Endothelial cell of umbilical vein (primary cell): ENCODE measurements around the gene LRRTM4. TPM values are rescaled to one million over a fixed set of nuclear protein-coding genes. Genes with fewer than 3 reads are reported as not detected.

Experiments
- BruUV-seq: library from RNA; stranded (reverse); fragments of 400-500 nt; replicated peaks from 2 replicates; lab custom pipeline; 2021; lab: Mats Ljungman, UMichigan
- CTCF ChIA-PET: fragments of 300-600, 350-600 bp; sonication (Branson Sonifier 250); formaldehyde crosslinking; loops from one replicate; lab custom pipeline; 2021; ENCODE audit warnings: antibody characterized with exemption, inconsistent platforms; lab: Charles Lee
- POLR2A ChIA-PET: fragments of 300-600, 350-600 bp; sonication (Branson Sonifier 250); formaldehyde crosslinking; loops from one replicate; lab custom pipeline; 2021; ENCODE audit warnings: antibody characterized with exemption, inconsistent platforms; lab: Charles Lee
- DNase-seq: peaks from one replicate; pipeline ENCODE4 v3.0.0-alpha.2; 2011; ENCODE audit warnings: low read depth, low spot score
- FAIRE-seq: peaks from 2 replicates; lab custom pipeline; 2011; peaks lifted over from hg19 to GRCh38; lab: Jason Lieb, UNC
- H2AFZ ChIP-seq: 2 replicates; pipeline ENCODE4 v1.6.0; 2012; ENCODE audit warnings: low read depth, low read length, control low read depth, inconsistent platforms
- H3K27ac ChIP-seq: 2 replicates; pipeline ENCODE4 v1.5.1; 2011; ENCODE audit warnings: low read depth, mild to moderate bottlenecking, control low read depth, low read length, moderate library complexity; ENCODE audit not compliant: insufficient read depth
- H3K27me3 ChIP-seq, 2 experiments: 2 replicates each; pipeline versions ENCODE4 v1.6.0 to v1.6.1; 2011; ENCODE audit warnings: low read length in 2 of 2, mixed read lengths in 1 of 2; ENCODE audit not compliant: control insufficient read depth in 2 of 2, insufficient read depth in 2 of 2
- H3K36me3 ChIP-seq, 2 experiments: 2 replicates in 1 of 2; 3 replicates in 1 of 2; pipeline ENCODE4 v1.5.1; 2011; ENCODE audit warnings: low read length in 2 of 2, mild to moderate bottlenecking in 1 of 2, moderate library complexity in 1 of 2; ENCODE audit not compliant: control insufficient read depth in 2 of 2, insufficient read depth in 2 of 2; ENCODE audit errors: extremely low read depth in 1 of 2
- H3K4me1 ChIP-seq: 3 replicates; pipeline ENCODE4 v1.5.1; 2011; ENCODE audit warnings: mild to moderate bottlenecking, low read length; ENCODE audit not compliant: control insufficient read depth, insufficient read depth; ENCODE audit errors: extremely low read depth
- H3K4me2 ChIP-seq: 2 replicates; pipeline ENCODE4 v1.6.1; 2011; ENCODE audit warnings: low read length, control low read depth, mixed read lengths; ENCODE audit not compliant: insufficient read depth
- H3K4me3 ChIP-seq, 3 experiments: fragments of 200-600 bp in 1 of 3; sonication (generic), shearing (Covaris generic) in 1 of 3; replicated peaks in 1 of 3; 2 replicates each; pipeline ENCODE4 v1.5.1; 2011 to 2016; ENCODE audit warnings: control low read depth in 3 of 3, low read length in 3 of 3, mild to moderate bottlenecking in 2 of 3, inconsistent platforms in 1 of 3, low read depth in 1 of 3, moderate library complexity in 1 of 3; ENCODE audit not compliant: insufficient read depth in 1 of 3
- H3K79me2 ChIP-seq: 2 replicates; pipeline ENCODE4 v1.6.0; 2012; ENCODE audit warnings: low read length, inconsistent platforms; ENCODE audit not compliant: control insufficient read depth, insufficient read depth
- H3K9ac ChIP-seq: replicated peaks from 2 replicates; pipeline ENCODE3; 2011; ENCODE audit warnings: low read length, control low read depth; ENCODE audit not compliant: insufficient read depth; ENCODE audit errors: extremely low read depth
- H3K9me1 ChIP-seq: replicated peaks from 3 replicates; pipeline ENCODE4 v1.6.0; 2011; ENCODE audit warnings: mild to moderate bottlenecking, low read length; ENCODE audit not compliant: control insufficient read depth, insufficient read depth; ENCODE audit errors: extremely low read depth
- H3K9me3 ChIP-seq: replicated peaks from 2 replicates; pipeline ENCODE4 v1.5.1; 2012; ENCODE audit warnings: low read length, inconsistent platforms; ENCODE audit not compliant: control insufficient read depth, insufficient read depth
- H4K20me1 ChIP-seq: replicated peaks from 2 replicates; pipeline ENCODE3; 2011; ENCODE audit warnings: mild to moderate bottlenecking, low read length; ENCODE audit not compliant: control insufficient read depth, insufficient read depth; ENCODE audit errors: extremely low read depth
- CTCF ChIP-seq, 2 donors: IDR thresholded peaks; 1 replicate in 1 of 2; 2 replicates in 1 of 2; pipeline ENCODE4 v1.5.1; 2011; ENCODE audit warnings: low read length in 2 of 2, mild to moderate bottlenecking in 2 of 2, moderate library complexity in 2 of 2, control low read depth in 1 of 2, inconsistent platforms in 1 of 2, low read depth in 1 of 2; ENCODE audit not compliant: insufficient read depth in 1 of 2; ENCODE audit errors: extremely low read depth in 1 of 2
- EZH2 ChIP-seq: IDR thresholded peaks from 2 replicates; pipeline ENCODE4 v1.6.1; 2012; ENCODE audit warnings: borderline replicate concordance, low read depth, mild to moderate bottlenecking, moderate library complexity, low read length, inconsistent platforms; ENCODE audit not compliant: severe bottlenecking
- FOS ChIP-seq: IDR thresholded peaks from 2 replicates; pipeline ENCODE4 v1.6.1; 2011; ENCODE audit warnings: mild to moderate bottlenecking, low read length, moderate library complexity, borderline replicate concordance; ENCODE audit not compliant: insufficient read depth
- GATA2 ChIP-seq: IDR thresholded peaks from 2 replicates; pipeline ENCODE4 v1.7.0; 2011; ENCODE audit warnings: low read depth, mild to moderate bottlenecking, moderate library complexity, mixed read lengths, low read length; ENCODE audit not compliant: insufficient read length, insufficient read depth
- JUN ChIP-seq: IDR thresholded peaks from 2 replicates; pipeline ENCODE4 v1.6.1; 2011; ENCODE audit warnings: borderline replicate concordance, low read depth; ENCODE audit not compliant: insufficient read length, insufficient read depth
- MAX ChIP-seq: IDR thresholded peaks from 2 replicates; pipeline ENCODE4 v1.6.1; 2011; ENCODE audit not compliant: insufficient read depth, insufficient read length
- MYC ChIP-seq: IDR thresholded peaks from one replicate; pipeline ENCODE4 v1.6.1; 2011; ENCODE audit warnings: mild to moderate bottlenecking, low read depth, low read length
- POLR2A ChIP-seq: IDR thresholded peaks from 2 replicates; pipeline ENCODE4 v1.6.1; 2012; ENCODE audit warnings: low read depth, mild to moderate bottlenecking, control low read depth, low read length
- POLR2AphosphoS5 ChIP-seq: IDR thresholded peaks from 2 replicates; pipeline ENCODE4 v1.6.1; 2012; ENCODE audit warnings: low read depth, mild to moderate bottlenecking, control low read depth, low read length, moderate library complexity; ENCODE audit not compliant: insufficient read depth
- dilution Hi-C: fragments of 300-500 bp; cut with MboI; formaldehyde crosslinking; loops from one replicate; pipeline ENCODE4 v1.15.0; 2019; ENCODE audit warnings: low sequenced_read_pairs; ENCODE audit not compliant: extremely low pct_ligation_motif_present
- intact Hi-C: fragments of 100-400 bp; cut with micrococcal nuclease; formaldehyde crosslinking; loops from one replicate; pipeline ENCODE4 v1.10.0; 2022
- polyA plus RNA-seq, 4 experiments: library from polyadenylated mRNA; depleted of rRNA in 3 of 4; stranded (reverse) in 3 of 4; unstranded in 1 of 4; fragments of >200 nt; gene quantifications; 2 replicates each; pipeline versions ENCODE4 v1.2.1 to v1.2.3, GENCODE V29; 2011 to 2012; ENCODE audit warnings: missing spikeins in 1 of 4
- total RNA-seq: library from RNA; stranded (reverse); gene quantifications from 2 replicates; pipeline ENCODE4 v1.2.3, GENCODE V29; 2021

Gene LRRTM4
- total and polyA plus RNA-seq, 2 donors (not counting 3 experiments of a cell fraction or from before 2014, with no cell fraction given): not detected

- no peak overlapping the region for H3K4me2 ChIP-seq
- no peaks in the 10 kb centered on the region for H3K79me2 ChIP-seq
- H3K27ac ChIP-seq: no peak overlapping the region
- DNase-seq: no peak
- ChIA-PET CTCF (no interaction called here), POLR2A (no interaction called here)
- no TSS peak for BruUV-seq
- dilution Hi-C loops (no loop called here), intact Hi-C loops (no loop called here)
- no peaks in the 10 kb centered on the region for H3K4me1 ChIP-seq
- H4K20me1 ChIP-seq: no peaks in the 10 kb centered on the region
- no peak overlapping the region for H3K4me3 ChIP-seq
- no peak for TF ChIP-seq POLR2AphosphoS5
- TF ChIP-seq CTCF (IDR thresholded peaks at IDR 0.05; ENCODE audit: extremely low read depth in 1 of 2, insufficient read depth in 1 of 2, low read depth in 1 of 2, low read length in 2 of 2): no peak
- TF ChIP-seq EZH2: no peak
- no peak for TF ChIP-seq GATA2
- no peak for TF ChIP-seq MYC
- TF ChIP-seq FOS: no peak
- no peak for TF ChIP-seq POLR2A
- TF ChIP-seq JUN: no peak
- TF ChIP-seq MAX: no peak
- no peak overlapping the region for H3K9ac ChIP-seq
- FAIRE-seq: no peak
- H3K9me1 ChIP-seq: no peaks in the 10 kb centered on the region
- no peaks in the 10 kb centered on the region for H3K36me3 ChIP-seq
- H3K9me3 ChIP-seq: peaks cover 2% of the 10 kb centered on the region
- no peak overlapping the region for H2AFZ ChIP-seq
- no peaks in the 10 kb centered on the region for H3K27me3 ChIP-seq
These were observed 808.9 kb downstream of the LRRTM4 start for GRCh38 chr2:76713312-76713711.
